Muscle layer of colon (tissue), 2 donors: ENCODE data around the gene CDNF.

ENCODE experiments used
- H3K27ac ChIP-seq: one replicate; pipeline ENCODE4 v1.7.0; 2013; ENCODE audit warnings: low read depth, mild to moderate bottlenecking, low read length, moderate library complexity
- H3K27me3 ChIP-seq, 2 donors: one replicate each; pipeline ENCODE4 v1.7.0; 2013; ENCODE audit warnings: low read length in 2 of 2, mild to moderate bottlenecking in 2 of 2; ENCODE audit not compliant: insufficient read depth in 2 of 2, control insufficient read depth in 1 of 2
- H3K36me3 ChIP-seq: one replicate; pipeline ENCODE4 v1.7.0; 2013; ENCODE audit warnings: mild to moderate bottlenecking, low read length; ENCODE audit not compliant: insufficient read depth
- H3K4me1 ChIP-seq: one replicate; pipeline ENCODE4 v1.7.0; 2013; ENCODE audit warnings: mild to moderate bottlenecking, low read length; ENCODE audit not compliant: insufficient read depth
- H3K4me3 ChIP-seq, 2 donors: one replicate each; pipeline ENCODE4 v1.7.0; 2013; ENCODE audit warnings: low read length in 2 of 2, low read depth in 1 of 2, mild to moderate bottlenecking in 1 of 2, moderate library complexity in 1 of 2
- H3K9ac ChIP-seq: one replicate; pipeline ENCODE4 v1.7.0; 2013; ENCODE audit warnings: low read length
- H3K9me3 ChIP-seq: one replicate; pipeline ENCODE4 v1.7.0; 2013; ENCODE audit warnings: mild to moderate bottlenecking, low read length
- donor health status: abdominal sarcoma.
- donor health status: Adenocarcinoma of cecum.

The CDNF gene

GRCh38 chr10:14838582-14839304 lies 906 bp upstream of the CDNF start:
- Histone ChIP-seq H3K27ac (peak overlapping the region; percentile 84), H3K4me1 (peaks cover 22% of the 10 kb centered on the region), H3K27me3 (no peaks in the 10 kb centered on the region), H3K36me3 (peaks cover 25% of the 10 kb centered on the region), H3K9ac (peak overlapping the region; percentile 65), H3K4me3 (peak overlapping the region; percentile 89 to 99), H3K9me3 (no peaks in the 10 kb centered on the region)

GRCh38 chr10:14837003-14837756 lies 657 bp downstream of the CDNF start:
- no peaks in the 10 kb centered on the region for H3K9me3 ChIP-seq
- peaks cover 22% of the 10 kb centered on the region for H3K4me1 ChIP-seq
- peaks cover 9% of the 10 kb centered on the region for H3K36me3 ChIP-seq
- peak overlapping the region; percentile 84 to 89 for H3K4me3 ChIP-seq
- no peaks in the 10 kb centered on the region for H3K27me3 ChIP-seq
- H3K9ac ChIP-seq, result peak overlapping the region; percentile 67
- peak overlapping the region; percentile 99 for H3K27ac ChIP-seq

- H3K27ac ChIP-seq, result no peak overlapping the region
- H3K9ac ChIP-seq, result no peak overlapping the region
- no peak overlapping the region for H3K4me3 ChIP-seq
- no peaks in the 10 kb centered on the region for H3K27me3 ChIP-seq
- no peaks in the 10 kb centered on the region for H3K36me3 ChIP-seq
- H3K4me1 ChIP-seq, result peaks cover 22% of the 10 kb centered on the region
- H3K9me3 ChIP-seq, result no peaks in the 10 kb centered on the region
Measured at GRCh38 chr10:14836208-14836607, 1.6 kb downstream of the CDNF start.

- no peaks in the 10 kb centered on the region for H3K36me3 ChIP-seq
Measured at GRCh38 chr10:14833106-14833505, 4.7 kb downstream of the CDNF start.

GRCh38 chr10:14826076-14826829 lies 11.6 kb downstream of the CDNF start:
- no peaks in the 10 kb centered on the region for H3K27me3 ChIP-seq
- H3K36me3 ChIP-seq, result no peaks in the 10 kb centered on the region
- H3K4me1 ChIP-seq, result peaks cover 3% of the 10 kb centered on the region
- H3K9ac ChIP-seq, result no peak overlapping the region
- no peak overlapping the region for H3K27ac ChIP-seq
- H3K4me3 ChIP-seq, result no peak overlapping the region
- H3K9me3 ChIP-seq, result no peaks in the 10 kb centered on the region

More at GRCh38 chr10:14833106-14833505, 4.7 kb downstream of the CDNF start:
- Histone ChIP-seq H3K27me3 (no peaks in the 10 kb centered on the region), H3K9ac (no peak overlapping the region), H3K27ac (no peak overlapping the region), H3K4me3 (no peak overlapping the region), H3K4me1 (peaks cover 14% of the 10 kb centered on the region), H3K9me3 (no peaks in the 10 kb centered on the region)

- Histone ChIP-seq H3K27me3 (no peaks in the 10 kb centered on the region), H3K4me1 (peaks cover 3% of the 10 kb centered on the region), H3K36me3 (no peaks in the 10 kb centered on the region), H3K27ac (no peak overlapping the region), H3K9ac (no peak overlapping the region), H3K9me3 (no peaks in the 10 kb centered on the region), H3K4me3 (no peak overlapping the region)
Measured at GRCh38 chr10:14823966-14824365, 13.9 kb downstream of the CDNF start.

GRCh38 chr10:14822879-14823755 lies 14.7 kb downstream of the CDNF start:
- H3K27ac ChIP-seq, result no peak overlapping the region
- no peaks in the 10 kb centered on the region for H3K36me3 ChIP-seq
- H3K9ac ChIP-seq, result no peak overlapping the region
- H3K9me3 ChIP-seq, result no peaks in the 10 kb centered on the region
- no peak overlapping the region for H3K4me3 ChIP-seq
- H3K27me3 ChIP-seq, result no peaks in the 10 kb centered on the region
- H3K4me1 ChIP-seq, result peaks cover 3% of the 10 kb centered on the region

GRCh38 chr10:14821635-14822375 lies 16.0 kb downstream of the CDNF start:
- Histone ChIP-seq H3K4me1 (peaks cover 3% of the 10 kb centered on the region), H3K4me3 (no peak overlapping the region), H3K36me3 (no peaks in the 10 kb centered on the region), H3K27me3 (no peaks in the 10 kb centered on the region), H3K27ac (no peak overlapping the region), H3K9ac (no peak overlapping the region), H3K9me3 (no peaks in the 10 kb centered on the region)

GRCh38 chr10:14820775-14821154 lies 17.1 kb downstream of the CDNF start:
- no peak overlapping the region for H3K27ac ChIP-seq
- H3K36me3 ChIP-seq, result no peaks in the 10 kb centered on the region
- H3K4me3 ChIP-seq, result no peak overlapping the region
- H3K9me3 ChIP-seq, result no peaks in the 10 kb centered on the region
- H3K9ac ChIP-seq, result no peak overlapping the region
- no peaks in the 10 kb centered on the region for H3K27me3 ChIP-seq
- peaks cover 3% of the 10 kb centered on the region for H3K4me1 ChIP-seq

- H3K27me3 ChIP-seq, result no peaks in the 10 kb centered on the region
- no peak overlapping the region for H3K27ac ChIP-seq
- H3K9ac ChIP-seq, result no peak overlapping the region
- H3K4me3 ChIP-seq, result no peak overlapping the region
- no peaks in the 10 kb centered on the region for H3K36me3 ChIP-seq
- H3K9me3 ChIP-seq, result no peaks in the 10 kb centered on the region
- H3K4me1 ChIP-seq, result peaks cover 3% of the 10 kb centered on the region
Measured at GRCh38 chr10:14820010-14820774, 17.6 kb downstream of the CDNF start.
